ENCODE measurements around the gene DHRSX.
"Not testable (repeated sequence)": the region's sequence is repeated elsewhere in the genome, so short reads cannot be mapped to it uniquely, and the experiment has no call there.

Gene DHRSX

GRCh38 chrX:2519638-2520037 is 18.9 kb upstream of the DHRSX start:
- DNase-seq (ENCODE audit: low read depth), result not testable (repeated sequence)

- DNase-seq (ENCODE audit: low read depth), result no peak
Observed at GRCh38 chrX:2517055-2517454, 16.3 kb upstream of the DHRSX start.

- no peak for DNase-seq (ENCODE audit: low read depth)
Observed at GRCh38 chrX:2516623-2517022, 15.8 kb upstream of the DHRSX start.

GRCh38 chrX:2514131-2514530 is 13.4 kb upstream of the DHRSX start:
- DNase-seq (ENCODE audit: low read depth), result no peak

GRCh38 chrX:2513121-2513664 is 12.4 kb upstream of the DHRSX start:
- DNase-seq (ENCODE audit: low read depth), result no peak

- DNase-seq (ENCODE audit: low read depth), result no peak
Observed at GRCh38 chrX:2512501-2512900, 11.7 kb upstream of the DHRSX start.

GRCh38 chrX:2511326-2511725 is 10.6 kb upstream of the DHRSX start:
- no peak for DNase-seq (ENCODE audit: low read depth)

GRCh38 chrX:2508648-2509335 is 8.0 kb upstream of the DHRSX start:
- DNase-seq (ENCODE audit: low read depth), result no peak

GRCh38 chrX:2507904-2508627 is 7.3 kb upstream of the DHRSX start:
- DNase-seq (ENCODE audit: low read depth), result no peak

GRCh38 chrX:2507196-2507595 is 6.4 kb upstream of the DHRSX start:
- no peak for DNase-seq (ENCODE audit: low read depth)

- DNase-seq (ENCODE audit: low read depth), result not testable (repeated sequence)
Observed at GRCh38 chrX:2505341-2505740, 4.6 kb upstream of the DHRSX start.

- DNase-seq (ENCODE audit: low read depth), result no peak
Observed at GRCh38 chrX:2504706-2505332, 4.0 kb upstream of the DHRSX start.

GRCh38 chrX:2503591-2504500 is 3.1 kb upstream of the DHRSX start:
- no peak for DNase-seq (ENCODE audit: low read depth)

- no peak for DNase-seq (ENCODE audit: low read depth)
Observed at GRCh38 chrX:2502668-2503519, 2.1 kb upstream of the DHRSX start.

- no peak for DNase-seq (ENCODE audit: low read depth)
Observed at GRCh38 chrX:2502120-2502667, 1.4 kb upstream of the DHRSX start.

GRCh38 chrX:2501559-2502102 is 855 bp upstream of the DHRSX start:
- DNase-seq (ENCODE audit: low read depth), result no peak

GRCh38 chrX:2500091-2500802 is 529 bp downstream of the DHRSX start:
- DNase-seq (ENCODE audit: low read depth), result no peak

GRCh38 chrX:2499507-2499906 is 1.3 kb downstream of the DHRSX start:
- no peak for DNase-seq (ENCODE audit: low read depth)

GRCh38 chrX:2498781-2499302 is 1.9 kb downstream of the DHRSX start:
- DNase-seq (ENCODE audit: low read depth), result no peak

All from HS-27A (cell line).